Bronchial epithelial cell (primary cell): ENCODE results near the gene GIT2. TPM values are rescaled to one million over a fixed set of nuclear protein-coding genes. Genes with fewer than 3 reads are reported as not detected.

Source experiments
- DNase-seq: peaks from one replicate; pipeline ENCODE4 v3.0.0-alpha.2; 2010; ENCODE audit warnings: low read depth
- FAIRE-seq: peaks from 2 replicates; lab custom pipeline; 2011; peaks lifted over from hg19 to GRCh38; lab: Jason Lieb, UNC
- H3K27me3 ChIP-seq: 2 replicates; pipeline ENCODE4 v1.5.1; 2011; ENCODE audit warnings: low read length; ENCODE audit not compliant: control insufficient read depth, insufficient read depth
- H3K36me3 ChIP-seq: 2 replicates; pipeline ENCODE4 v1.5.1; 2011; ENCODE audit warnings: low read length; ENCODE audit not compliant: control insufficient read depth, insufficient read depth
- H3K4me3 ChIP-seq: 2 replicates; pipeline ENCODE4 v1.5.1; 2011; ENCODE audit warnings: mild to moderate bottlenecking, low read depth, low read length, control low read depth
- total RNA-seq: library from RNA; depleted of rRNA; stranded (reverse); fragments of >200 nt; gene quantifications from 2 replicates; pipeline ENCODE4 v1.2.1, GENCODE V29; 2014
- TF ChIP-seq, protein P1 (sequence below): IDR thresholded peaks from 2 replicates; pipeline ENCODE4 v1.5.1; 2011; ENCODE audit warnings: mild to moderate bottlenecking, moderate library complexity, low read length, control low read depth, inconsistent platforms; ENCODE audit not compliant: insufficient read depth, severe bottlenecking

GIT2 gene
- total RNA-seq, 1 donor from 2014 or later = 22.4 TPM

GRCh38 chr12:109897029-109897428 lies 99.1 kb downstream of the GIT2 start:
- TF ChIP-seq, protein P1, sequence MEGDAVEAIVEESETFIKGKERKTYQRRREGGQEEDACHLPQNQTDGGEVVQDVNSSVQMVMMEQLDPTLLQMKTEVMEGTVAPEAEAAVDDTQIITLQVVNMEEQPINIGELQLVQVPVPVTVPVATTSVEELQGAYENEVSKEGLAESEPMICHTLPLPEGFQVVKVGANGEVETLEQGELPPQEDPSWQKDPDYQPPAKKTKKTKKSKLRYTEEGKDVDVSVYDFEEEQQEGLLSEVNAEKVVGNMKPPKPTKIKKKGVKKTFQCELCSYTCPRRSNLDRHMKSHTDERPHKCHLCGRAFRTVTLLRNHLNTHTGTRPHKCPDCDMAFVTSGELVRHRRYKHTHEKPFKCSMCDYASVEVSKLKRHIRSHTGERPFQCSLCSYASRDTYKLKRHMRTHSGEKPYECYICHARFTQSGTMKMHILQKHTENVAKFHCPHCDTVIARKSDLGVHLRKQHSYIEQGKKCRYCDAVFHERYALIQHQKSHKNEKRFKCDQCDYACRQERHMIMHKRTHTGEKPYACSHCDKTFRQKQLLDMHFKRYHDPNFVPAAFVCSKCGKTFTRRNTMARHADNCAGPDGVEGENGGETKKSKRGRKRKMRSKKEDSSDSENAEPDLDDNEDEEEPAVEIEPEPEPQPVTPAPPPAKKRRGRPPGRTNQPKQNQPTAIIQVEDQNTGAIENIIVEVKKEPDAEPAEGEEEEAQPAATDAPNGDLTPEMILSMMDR = no peak
- Histone ChIP-seq H3K4me3 (no peak overlapping the region), H3K36me3 (no peaks in the 10 kb centered on the region), H3K27me3 (no peaks in the 10 kb centered on the region)
- FAIRE-seq (no peak), DNase-seq (no peak)

DNA sequence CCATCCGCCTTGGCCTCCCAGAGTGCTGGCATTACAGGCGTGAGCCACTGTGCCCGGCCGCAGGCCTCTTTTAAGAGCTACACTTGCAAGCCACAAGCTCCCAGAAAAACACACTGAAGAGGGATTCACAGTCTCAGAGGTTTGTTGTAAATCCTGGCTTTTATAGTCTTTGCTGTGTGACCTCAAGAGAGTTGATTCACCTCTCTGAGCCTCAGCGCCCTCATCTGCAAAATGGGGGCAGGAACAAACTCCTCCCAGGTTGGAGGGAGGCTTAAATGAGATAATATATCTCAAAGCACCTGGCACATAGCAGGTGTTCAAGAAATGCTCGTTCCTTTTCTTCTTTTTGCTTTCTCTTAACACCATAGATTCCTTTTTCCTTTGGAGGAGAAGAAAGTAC lies 100.0 kb downstream of the GIT2 start:
- no peak for DNase-seq
- FAIRE-seq = no peak
- TF ChIP-seq, protein P1 = no peak
- H3K4me3 ChIP-seq = no peak overlapping the region
- no peaks in the 10 kb centered on the region for H3K36me3 ChIP-seq
- H3K27me3 ChIP-seq = no peaks in the 10 kb centered on the region

DNA sequence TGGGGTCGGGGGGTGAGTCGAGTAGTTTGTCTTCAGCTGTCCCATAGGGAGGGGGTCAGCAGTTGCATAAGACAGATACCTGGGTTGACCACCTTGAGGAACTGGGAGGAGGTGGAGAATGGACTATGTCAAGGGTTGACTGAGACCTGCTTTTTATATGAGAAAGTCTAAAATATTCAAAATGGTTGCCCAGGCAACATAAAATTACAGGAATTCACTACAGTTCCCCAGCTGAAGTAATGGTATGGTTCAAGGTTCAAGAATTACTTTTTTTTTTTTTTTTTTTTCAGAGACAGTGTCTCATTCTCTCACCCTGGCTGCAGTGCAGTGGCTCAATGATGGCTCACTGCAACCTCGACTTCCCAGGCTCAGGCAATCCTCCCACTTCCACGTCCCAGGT lies 101.2 kb downstream of the GIT2 start:
- FAIRE-seq (no peak), DNase-seq (no peak)
- Histone ChIP-seq H3K4me3 (no peak overlapping the region), H3K36me3 (no peaks in the 10 kb centered on the region), H3K27me3 (no peaks in the 10 kb centered on the region)
- TF ChIP-seq, protein P1 = no peak

DNA sequence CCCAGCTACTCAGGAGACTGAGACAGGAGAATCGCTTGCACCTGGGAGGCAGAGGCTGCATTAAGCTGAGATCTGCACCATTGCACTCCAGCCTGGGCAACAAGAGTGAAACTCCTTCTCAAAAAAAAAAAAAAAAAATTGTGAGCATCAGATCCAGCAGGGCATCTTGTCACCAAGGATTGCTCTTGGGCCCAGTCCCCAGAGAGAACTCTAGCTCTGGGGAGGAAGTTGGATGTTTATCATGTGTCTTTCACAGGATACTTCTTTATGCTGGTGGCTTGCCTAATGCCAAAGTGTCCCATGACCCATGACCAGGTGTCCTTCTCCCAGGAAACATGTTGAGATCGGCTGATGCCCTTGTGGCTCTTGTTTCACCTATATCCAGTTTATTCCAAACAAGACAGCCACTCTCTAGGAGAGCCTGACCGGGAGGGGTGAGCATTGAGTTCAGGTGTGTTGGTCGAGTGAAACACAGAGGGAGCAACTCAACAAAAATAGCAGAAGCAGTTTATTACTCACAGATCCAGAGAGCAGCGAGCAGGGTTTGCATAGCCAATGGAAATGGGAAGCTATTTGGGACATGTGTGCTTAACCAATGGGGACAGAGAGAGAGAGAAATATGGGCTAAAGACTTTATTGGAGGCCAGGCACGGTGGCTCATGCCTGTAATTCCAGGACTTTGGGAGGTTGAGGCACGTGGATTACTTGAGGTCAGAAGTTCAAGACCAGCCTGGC lies 102.7 kb downstream of the GIT2 start:
- FAIRE-seq (no peak), DNase-seq (no peak)
- TF ChIP-seq, protein P1 = no peak
- Histone ChIP-seq H3K4me3 (no peak overlapping the region), H3K36me3 (no peaks in the 10 kb centered on the region), H3K27me3 (no peaks in the 10 kb centered on the region)

DNA sequence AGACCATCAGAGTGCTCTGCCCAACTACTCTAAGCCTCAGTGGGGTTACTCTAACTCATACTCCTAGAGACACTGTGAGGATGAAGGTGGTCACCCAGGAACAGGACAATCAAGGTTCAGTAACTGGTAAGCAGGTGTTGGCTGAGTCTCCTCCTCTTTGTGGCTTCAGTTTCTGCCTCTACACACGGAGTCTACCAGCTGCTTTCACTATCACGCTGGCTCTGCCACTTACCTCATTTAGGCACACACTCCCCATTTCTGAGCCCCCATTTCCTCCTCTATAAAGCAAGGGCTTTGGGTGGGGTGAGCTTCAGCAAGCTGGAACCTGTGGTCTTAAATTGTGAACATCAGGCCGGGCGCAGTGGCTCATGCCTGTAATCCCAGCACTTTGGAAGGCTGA lies 103.4 kb downstream of the GIT2 start:
- no peak for FAIRE-seq
- H3K27me3 ChIP-seq = no peaks in the 10 kb centered on the region
- H3K4me3 ChIP-seq = no peak overlapping the region
- no peak for DNase-seq
- TF ChIP-seq, protein P1 = no peak
- H3K36me3 ChIP-seq = no peaks in the 10 kb centered on the region
